Epithelial cell of prostate (primary cell): ENCODE data around the gene GLRX3.
"Not testable (repeated sequence)": the region's sequence is repeated elsewhere in the genome, so short reads cannot be mapped to it uniquely, and the experiment has no call there.

Experiments
- DNase-seq: peaks from one replicate; pipeline ENCODE4 v3.0.0-alpha.2; 2011; ENCODE audit warnings: low read depth, low spot score
- H3K27ac ChIP-seq: fragments of 450-650 bp; 2 replicates; pipeline ENCODE4 v1.5.1; 2017; ENCODE audit warnings: mild to moderate bottlenecking

GLRX3 gene

GRCh38 chr10:130185591-130185990 is 49.4 kb downstream of the GLRX3 start:
- no peak overlapping the region for H3K27ac ChIP-seq
- no peak for DNase-seq

- no peak for DNase-seq
- H3K27ac ChIP-seq, result no peak overlapping the region
These were observed 52.3 kb downstream of the GLRX3 start for GRCh38 chr10:130188195-130189175.

GRCh38 chr10:130189608-130190054 is 53.4 kb downstream of the GLRX3 start:
- no peak for DNase-seq
- no peak overlapping the region for H3K27ac ChIP-seq

GRCh38 chr10:130190055-130190736 is 54.0 kb downstream of the GLRX3 start:
- DNase-seq, result peak; percentile 31
- no peak overlapping the region for H3K27ac ChIP-seq

GRCh38 chr10:130190737-130191115 is 54.5 kb downstream of the GLRX3 start:
- DNase-seq, result no peak
- no peak overlapping the region for H3K27ac ChIP-seq

GRCh38 chr10:130191380-130191779 is 55.2 kb downstream of the GLRX3 start:
- DNase-seq, result no peak
- no peak overlapping the region for H3K27ac ChIP-seq

- DNase-seq, result no peak
- no peak overlapping the region for H3K27ac ChIP-seq
These were observed 56.2 kb downstream of the GLRX3 start for GRCh38 chr10:130192276-130192848.

- H3K27ac ChIP-seq, result no peak overlapping the region
- DNase-seq, result no peak
These were observed 56.8 kb downstream of the GLRX3 start for GRCh38 chr10:130193033-130193432.

GRCh38 chr10:130193493-130194193 is 57.5 kb downstream of the GLRX3 start:
- no peak overlapping the region for H3K27ac ChIP-seq
- DNase-seq, result no peak

- DNase-seq, result no peak
- H3K27ac ChIP-seq, result no peak overlapping the region
These were observed 58.2 kb downstream of the GLRX3 start for GRCh38 chr10:130194194-130194990.

GRCh38 chr10:130194991-130195645 is 58.9 kb downstream of the GLRX3 start:
- no peak overlapping the region for H3K27ac ChIP-seq
- DNase-seq, result no peak

- DNase-seq, result no peak
- H3K27ac ChIP-seq, result no peak overlapping the region
These were observed 59.6 kb downstream of the GLRX3 start for GRCh38 chr10:130195746-130196294.

GRCh38 chr10:130196511-130197487 is 60.6 kb downstream of the GLRX3 start:
- DNase-seq, result no peak
- H3K27ac ChIP-seq, result no peak overlapping the region

GRCh38 chr10:130198651-130199050 is 62.5 kb downstream of the GLRX3 start:
- H3K27ac ChIP-seq, result no peak overlapping the region
- no peak for DNase-seq

GRCh38 chr10:130200179-130201042 is 64.2 kb downstream of the GLRX3 start:
- no peak overlapping the region for H3K27ac ChIP-seq
- no peak for DNase-seq

GRCh38 chr10:130201043-130201380 is 64.8 kb downstream of the GLRX3 start:
- no peak for DNase-seq
- no peak overlapping the region for H3K27ac ChIP-seq

- not testable (repeated sequence) for DNase-seq, H3K27ac ChIP-seq
These were observed 66.0 kb downstream of the GLRX3 start for GRCh38 chr10:130202150-130202549.
